DND-41 (cell line): ENCODE data around the gene BAIAP2.

Source experiments
- CTCF ChIP-seq: IDR thresholded peaks from 2 replicates; pipeline ENCODE4 v1.5.1; 2012; ENCODE audit warnings: borderline replicate concordance, low read length, moderate library complexity, mild to moderate bottlenecking; ENCODE audit not compliant: poor library complexity, severe bottlenecking; ENCODE audit errors: extremely low read depth
- EZH2 ChIP-seq: IDR thresholded peaks from 3 replicates; pipeline ENCODE4 v1.6.1; 2012; ENCODE audit warnings: borderline replicate concordance, low read depth, mild to moderate bottlenecking, moderate library complexity, low read length, inconsistent platforms; ENCODE audit not compliant: severe bottlenecking

GRCh38 chr17:80997424-80998117 is 37.4 kb upstream of the BAIAP2 start:
- TF ChIP-seq EZH2 (no peak), CTCF (no peak)
